Progenitor cell of endocrine pancreas (in vitro differentiated cells): ENCODE measurements around the gene KATNB1. TPM values are rescaled to one million over a fixed set of nuclear protein-coding genes. Genes with fewer than 3 reads are reported as not detected.
A peak's percentile ranks its signal among the peaks of the same experiment; 100 is the strongest.

ENCODE experiments used
- DNase-seq: peaks from one replicate; pipeline ENCODE4 v3.0.0; 2021; ENCODE audit warnings: low spot score; ENCODE audit not compliant: unreplicated experiment
- H3K27ac Mint-ChIP-seq: 2 replicates; pipeline ENCODE4 v1.8.0; 2021; ENCODE audit warnings: mild to moderate bottlenecking, moderate library complexity, mixed read lengths
- H3K27me3 Mint-ChIP-seq: 2 replicates; pipeline ENCODE4 v1.8.0; 2021; ENCODE audit warnings: mixed read lengths
- H3K36me3 Mint-ChIP-seq: 2 replicates; pipeline ENCODE4 v1.8.0; 2022; ENCODE audit warnings: mixed read lengths; ENCODE audit not compliant: insufficient read depth
- H3K4me1 Mint-ChIP-seq: 2 replicates; pipeline ENCODE4 v1.8.0; 2021; ENCODE audit warnings: low read depth, mixed read lengths
- H3K4me3 Mint-ChIP-seq: 2 replicates; pipeline ENCODE4 v1.8.0; 2021; ENCODE audit warnings: low read depth, mild to moderate bottlenecking, moderate library complexity, mixed read lengths
- H3K9me3 Mint-ChIP-seq: 2 replicates; pipeline ENCODE4 v1.8.0; 2021; ENCODE audit warnings: low read depth, mixed read lengths
- total RNA-seq: library from RNA; stranded (reverse); gene quantifications from 2 replicates; pipeline ENCODE4 v1.2.1, GENCODE V29; 2021
- TF ChIP-seq, protein P1 (sequence below): fragments of 200-600 bp; sonication (generic); IDR thresholded peaks from one replicate; pipeline ENCODE4 v1.5.0; 2021; ENCODE audit warnings: antibody characterized with exemption, mild to moderate bottlenecking; ENCODE audit not compliant: unreplicated experiment

Gene KATNB1
- total RNA-seq, 1 donor from 2014 or later: 32.0 TPM

DNA sequence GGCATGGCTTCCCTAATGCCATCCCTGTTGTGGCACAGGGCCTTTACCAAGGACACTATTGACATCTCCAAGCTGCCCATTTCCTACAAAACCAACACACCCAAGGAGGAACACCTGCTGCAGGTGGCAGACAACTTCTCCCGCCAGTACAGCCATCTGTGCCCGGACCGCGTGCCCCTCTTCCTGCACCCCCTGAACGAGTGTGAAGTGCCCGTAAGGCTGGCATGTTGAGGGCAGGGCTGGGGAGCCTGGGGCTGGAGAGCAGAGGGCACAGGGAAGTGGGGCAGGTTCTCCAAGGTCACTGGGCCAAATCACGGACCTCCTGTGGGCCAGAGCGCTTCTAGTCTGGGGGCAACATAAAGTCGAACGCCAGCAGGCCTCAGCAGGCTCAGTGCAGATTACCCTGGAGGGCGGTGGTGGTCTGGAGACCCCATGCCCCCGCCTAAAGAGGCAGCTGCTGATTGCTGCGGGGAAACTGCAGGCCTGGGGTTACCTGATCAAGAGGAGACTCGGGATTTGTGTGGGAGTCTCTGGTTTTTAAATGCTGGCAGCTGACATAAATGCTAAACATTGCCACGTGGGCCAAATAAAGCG, 36.7 kb upstream of the KATNB1 start:
- TF ChIP-seq, protein P1, sequence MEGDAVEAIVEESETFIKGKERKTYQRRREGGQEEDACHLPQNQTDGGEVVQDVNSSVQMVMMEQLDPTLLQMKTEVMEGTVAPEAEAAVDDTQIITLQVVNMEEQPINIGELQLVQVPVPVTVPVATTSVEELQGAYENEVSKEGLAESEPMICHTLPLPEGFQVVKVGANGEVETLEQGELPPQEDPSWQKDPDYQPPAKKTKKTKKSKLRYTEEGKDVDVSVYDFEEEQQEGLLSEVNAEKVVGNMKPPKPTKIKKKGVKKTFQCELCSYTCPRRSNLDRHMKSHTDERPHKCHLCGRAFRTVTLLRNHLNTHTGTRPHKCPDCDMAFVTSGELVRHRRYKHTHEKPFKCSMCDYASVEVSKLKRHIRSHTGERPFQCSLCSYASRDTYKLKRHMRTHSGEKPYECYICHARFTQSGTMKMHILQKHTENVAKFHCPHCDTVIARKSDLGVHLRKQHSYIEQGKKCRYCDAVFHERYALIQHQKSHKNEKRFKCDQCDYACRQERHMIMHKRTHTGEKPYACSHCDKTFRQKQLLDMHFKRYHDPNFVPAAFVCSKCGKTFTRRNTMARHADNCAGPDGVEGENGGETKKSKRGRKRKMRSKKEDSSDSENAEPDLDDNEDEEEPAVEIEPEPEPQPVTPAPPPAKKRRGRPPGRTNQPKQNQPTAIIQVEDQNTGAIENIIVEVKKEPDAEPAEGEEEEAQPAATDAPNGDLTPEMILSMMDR: no peak
- no peak overlapping the region for H3K27ac Mint-ChIP-seq
- H3K4me1 Mint-ChIP-seq: peaks cover 34% of the 10 kb centered on the region
- DNase-seq: no peak
- H3K27me3 Mint-ChIP-seq: no peaks in the 10 kb centered on the region
- no peaks in the 10 kb centered on the region for H3K36me3 Mint-ChIP-seq
- no peak overlapping the region for H3K4me3 Mint-ChIP-seq
- no peaks in the 10 kb centered on the region for H3K9me3 Mint-ChIP-seq

DNA sequence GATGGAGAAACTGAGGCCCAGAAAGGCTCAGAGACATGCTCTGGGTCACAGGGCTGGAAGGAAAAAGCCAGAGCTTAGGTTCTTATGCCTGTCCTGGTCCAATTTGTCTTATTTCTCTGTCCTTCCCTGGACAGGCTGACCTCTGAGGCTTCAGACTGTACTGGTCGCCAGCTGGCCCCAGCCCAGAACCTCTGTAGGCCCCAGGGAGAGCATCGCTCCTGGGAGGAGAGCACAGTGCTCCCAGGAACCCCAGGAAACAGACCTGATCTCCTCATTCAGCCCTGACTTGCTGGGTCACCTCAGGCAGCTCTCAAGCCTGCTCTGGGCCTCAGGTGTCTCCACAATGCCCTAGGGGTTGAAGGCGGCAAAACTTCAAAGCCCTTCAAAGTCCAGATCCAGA, 36.1 kb upstream of the KATNB1 start:
- no peaks in the 10 kb centered on the region for H3K36me3 Mint-ChIP-seq
- no peak overlapping the region for H3K27ac Mint-ChIP-seq
- TF ChIP-seq, protein P1: no peak
- no peaks in the 10 kb centered on the region for H3K27me3 Mint-ChIP-seq
- no peak for DNase-seq
- no peaks in the 10 kb centered on the region for H3K9me3 Mint-ChIP-seq
- no peak overlapping the region for H3K4me3 Mint-ChIP-seq
- peaks cover 35% of the 10 kb centered on the region for H3K4me1 Mint-ChIP-seq

DNA sequence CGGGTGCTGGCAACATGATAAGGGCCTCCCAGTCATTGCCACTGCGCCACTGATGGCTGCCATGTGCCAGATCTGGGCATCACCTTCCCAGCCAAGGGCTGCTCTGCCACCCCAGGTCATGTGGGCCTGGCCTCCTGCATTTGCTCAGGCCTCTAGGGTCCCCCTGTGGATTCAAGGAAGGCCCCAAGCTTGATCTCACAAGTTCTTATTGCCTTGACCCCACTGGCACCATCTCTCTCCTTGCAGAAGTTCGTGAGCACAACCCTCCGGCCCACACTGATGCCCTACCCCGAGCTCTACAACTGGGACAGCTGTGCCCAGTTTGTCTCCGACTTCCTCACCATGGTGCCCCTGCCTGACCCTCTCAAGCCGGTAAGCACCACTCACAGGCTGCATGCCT, 35.7 kb upstream of the KATNB1 start:
- no peaks in the 10 kb centered on the region for H3K36me3 Mint-ChIP-seq
- H3K4me1 Mint-ChIP-seq: peaks cover 34% of the 10 kb centered on the region
- DNase-seq: no peak
- H3K27me3 Mint-ChIP-seq: no peaks in the 10 kb centered on the region
- H3K27ac Mint-ChIP-seq: peak overlapping the region; percentile 74
- TF ChIP-seq, protein P1: no peak
- H3K9me3 Mint-ChIP-seq: no peaks in the 10 kb centered on the region
- no peak overlapping the region for H3K4me3 Mint-ChIP-seq

DNA sequence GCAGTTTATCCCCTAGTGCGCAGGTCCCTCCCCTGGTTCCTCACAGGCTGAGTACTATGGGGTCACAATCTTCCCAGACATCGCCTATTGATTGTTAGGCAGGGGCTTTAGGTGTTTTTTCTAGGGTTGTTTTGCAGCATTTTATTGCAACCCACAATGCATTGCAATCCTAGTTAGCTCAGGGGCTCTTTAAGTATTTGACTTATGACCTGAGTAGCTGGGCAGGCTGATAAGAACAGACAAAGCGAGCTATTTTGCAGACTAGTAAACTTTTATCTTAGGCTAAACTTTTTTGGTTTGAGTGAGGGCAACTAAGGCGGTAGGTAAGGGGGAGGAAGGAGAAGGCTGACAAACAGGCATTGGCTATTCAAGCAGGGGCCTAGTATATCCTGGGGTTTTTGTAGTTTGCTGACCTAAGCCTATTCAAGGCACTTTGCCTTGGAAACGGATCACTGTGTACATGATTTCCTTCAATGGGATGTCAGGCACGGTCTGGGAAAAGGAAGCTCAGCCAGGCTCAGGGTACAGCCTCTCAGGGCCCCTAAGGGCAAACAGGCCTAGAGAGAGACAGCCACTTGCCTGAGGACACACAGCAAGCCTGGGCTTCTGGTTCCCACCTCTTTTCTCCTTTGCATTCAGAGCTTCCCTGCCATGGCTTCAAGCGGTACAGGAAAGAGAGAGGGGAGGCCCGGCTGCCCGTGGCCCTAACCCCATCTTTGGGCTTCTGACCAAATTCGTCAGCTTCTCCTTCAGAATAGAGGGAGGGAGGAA, 34.6 kb upstream of the KATNB1 start:
- peak overlapping the region; percentile 98 for H3K27ac Mint-ChIP-seq
- DNase-seq: no peak
- H3K4me3 Mint-ChIP-seq: peak overlapping the region; percentile 47
- H3K9me3 Mint-ChIP-seq: no peaks in the 10 kb centered on the region
- peaks cover 34% of the 10 kb centered on the region for H3K4me1 Mint-ChIP-seq
- TF ChIP-seq, protein P1: no peak
- H3K27me3 Mint-ChIP-seq: no peaks in the 10 kb centered on the region
- H3K36me3 Mint-ChIP-seq: no peaks in the 10 kb centered on the region

DNA sequence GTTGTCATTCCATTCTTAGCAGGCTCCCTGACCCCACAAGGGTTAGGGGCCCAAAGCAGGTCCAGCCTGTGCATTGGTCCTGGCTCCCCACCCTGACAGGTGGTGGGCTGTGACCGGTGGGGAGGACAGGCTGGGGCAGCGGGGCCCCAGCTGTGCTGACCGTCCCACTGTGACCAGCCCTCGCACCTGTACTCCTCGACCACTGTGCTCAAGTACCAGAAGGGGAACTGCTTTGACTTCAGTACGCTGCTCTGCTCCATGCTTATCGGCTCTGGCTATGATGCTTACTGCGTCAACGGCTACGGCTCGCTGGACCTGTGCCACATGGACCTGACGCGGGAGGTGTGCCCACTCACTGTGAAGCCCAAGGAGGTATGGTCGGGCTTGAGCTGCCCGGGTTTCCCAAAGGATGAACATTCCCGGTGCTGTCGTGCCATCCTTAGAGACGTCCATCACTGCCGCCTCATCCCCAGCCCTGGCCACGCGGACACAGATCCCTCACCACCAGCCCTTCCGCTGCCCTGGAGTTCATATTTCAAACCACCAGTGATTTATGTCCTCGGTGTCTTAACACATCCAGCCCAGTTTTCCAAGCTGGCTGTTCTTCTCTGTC, 33.7 kb upstream of the KATNB1 start:
- DNase-seq: no peak
- Mint-ChIP-seq H3K27ac (peak overlapping the region; percentile 98), H3K4me1 (peaks cover 35% of the 10 kb centered on the region)

More for the DNA sequence above, 33.7 kb upstream of the KATNB1 start:
- no peaks in the 10 kb centered on the region for H3K27me3 Mint-ChIP-seq
- TF ChIP-seq, protein P1: no peak
- H3K9me3 Mint-ChIP-seq: no peaks in the 10 kb centered on the region
- H3K4me3 Mint-ChIP-seq: peak overlapping the region; percentile 21
- no peaks in the 10 kb centered on the region for H3K36me3 Mint-ChIP-seq
